T-helper 2 cell treated with Interferon-gamma antibody and Interleukin-4, amounts not matched to agents 5 μg/mL and 100 μg/mL, for 36 hours (primary cell): ENCODE measurements around the gene RAD21L1.

Source experiments
- DNase-seq: peaks from one replicate; pipeline ENCODE4 v3.0.0; 2021; ENCODE audit warnings: low spot score
- H3K27ac Mint-ChIP-seq: one replicate; pipeline ENCODE4 v1.8.0; 2021; ENCODE audit warnings: mild to moderate bottlenecking, mixed read lengths
- H3K27me3 Mint-ChIP-seq: one replicate; pipeline ENCODE4 v1.8.0; 2021; ENCODE audit warnings: low read depth, mixed read lengths
- H3K36me3 Mint-ChIP-seq: one replicate; pipeline ENCODE4 v1.8.0; 2021; ENCODE audit warnings: low read depth, mixed read lengths
- H3K4me1 Mint-ChIP-seq: one replicate; pipeline ENCODE4 v1.8.0; 2021; ENCODE audit warnings: low read depth, mixed read lengths
- H3K4me3 Mint-ChIP-seq: one replicate; pipeline ENCODE4 v1.8.0; 2022; ENCODE audit warnings: mild to moderate bottlenecking, moderate library complexity, mixed read lengths
- H3K9me3 Mint-ChIP-seq: one replicate; pipeline ENCODE4 v1.8.0; 2021; ENCODE audit warnings: mixed read lengths

RAD21L1 gene

GRCh38 chr20:1304710-1305515 is 79.1 kb downstream of the RAD21L1 start:
- Mint-ChIP-seq H3K36me3 (peaks cover 6% of the 10 kb centered on the region), H3K27me3 (no peaks in the 10 kb centered on the region), H3K27ac (no peak overlapping the region), H3K9me3 (no peaks in the 10 kb centered on the region), H3K4me3 (no peak overlapping the region), H3K4me1 (peaks cover 10% of the 10 kb centered on the region)
- DNase-seq = no peak
